Measurements from ENCODE around the gene EIF2D.
A peak's percentile ranks its signal among the peaks of the same experiment; 100 is the strongest.

Gene EIF2D

DNA sequence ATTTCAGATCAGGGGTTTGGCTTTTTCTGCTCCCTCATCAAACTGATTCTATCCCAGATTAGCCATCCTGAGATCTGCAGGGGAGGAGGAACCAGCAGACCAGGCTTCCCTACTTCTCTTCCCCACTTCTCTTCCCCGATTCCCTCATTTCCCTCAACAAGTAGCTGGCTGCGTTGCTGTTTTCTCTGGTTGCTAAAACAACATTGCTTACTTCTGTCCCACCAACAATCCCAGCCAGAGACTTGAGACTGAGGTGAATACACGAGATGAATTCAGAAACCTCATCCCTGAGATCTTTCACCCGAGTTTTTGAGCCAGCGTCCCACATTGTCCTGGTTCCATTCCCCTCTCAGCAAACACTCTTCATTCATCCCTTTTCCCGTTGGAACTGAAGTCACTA, 45.5 kb upstream of the EIF2D start:
- Mint-ChIP-seq H3K4me1 (peaks cover 55% of the 10 kb centered on the region), H3K27ac (no peak overlapping the region), H3K9me3 (no peaks in the 10 kb centered on the region), H3K36me3 (ENCODE audit: low read depth) (no peaks in the 10 kb centered on the region), H3K4me3 (peak overlapping the region; percentile 14), H3K27me3 (ENCODE audit: low read depth, poor library complexity) (peaks cover under 1% of the 10 kb centered on the region)
- no peak for TF ChIP-seq CTCF (IDR thresholded peaks at IDR 0.05)
- DNase-seq, result no peak

GRCh38 chr1:206656936-206657335, 44.7 kb upstream of the EIF2D start:
- peaks cover 51% of the 10 kb centered on the region for H3K4me1 Mint-ChIP-seq
- DNase-seq, result no peak
- no peak overlapping the region for H3K4me3 Mint-ChIP-seq
- no peaks in the 10 kb centered on the region for H3K27me3 Mint-ChIP-seq (ENCODE audit: low read depth, poor library complexity)
- no peak for TF ChIP-seq CTCF (IDR thresholded peaks at IDR 0.05)
- peaks cover 5% of the 10 kb centered on the region for H3K36me3 Mint-ChIP-seq (ENCODE audit: low read depth)
- no peaks in the 10 kb centered on the region for H3K9me3 Mint-ChIP-seq
- H3K27ac Mint-ChIP-seq, result no peak overlapping the region

DNA sequence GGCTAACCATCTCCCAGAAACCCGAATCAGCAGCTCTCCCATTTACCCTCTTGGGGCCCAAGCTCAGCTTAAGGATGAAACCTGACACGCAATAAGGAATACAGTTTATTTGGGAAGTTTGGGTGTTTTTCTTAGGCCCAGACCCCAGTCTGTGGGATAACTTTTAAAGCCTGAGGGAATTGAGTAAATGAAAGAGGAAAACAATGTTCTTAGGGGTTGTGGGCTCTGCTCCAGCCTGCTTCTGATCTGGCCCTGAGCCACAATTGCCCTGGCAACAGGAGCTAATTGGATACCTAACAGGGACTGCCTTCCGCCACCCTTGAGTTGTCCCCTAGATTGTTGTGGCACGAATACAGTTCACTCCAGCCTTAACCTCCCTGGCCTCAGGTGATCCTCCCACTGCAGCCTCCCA, 43.2 kb upstream of the EIF2D start:
- no peak for DNase-seq
- H3K4me3 Mint-ChIP-seq, result no peak overlapping the region
- peaks cover 48% of the 10 kb centered on the region for H3K4me1 Mint-ChIP-seq
- no peak for TF ChIP-seq CTCF (IDR thresholded peaks at IDR 0.05)
- peaks cover 16% of the 10 kb centered on the region for H3K36me3 Mint-ChIP-seq (ENCODE audit: low read depth)
- no peaks in the 10 kb centered on the region for H3K27me3 Mint-ChIP-seq (ENCODE audit: low read depth, poor library complexity)
- no peaks in the 10 kb centered on the region for H3K9me3 Mint-ChIP-seq
- H3K27ac Mint-ChIP-seq, result peak overlapping the region; percentile 68

- no peak for DNase-seq
- H3K27ac Mint-ChIP-seq, result peak overlapping the region; percentile 68
- H3K4me3 Mint-ChIP-seq, result no peak overlapping the region
- H3K4me1 Mint-ChIP-seq, result peaks cover 45% of the 10 kb centered on the region
- no peak for TF ChIP-seq CTCF (IDR thresholded peaks at IDR 0.05)
- H3K9me3 Mint-ChIP-seq, result no peaks in the 10 kb centered on the region
- H3K27me3 Mint-ChIP-seq (ENCODE audit: low read depth, poor library complexity), result no peaks in the 10 kb centered on the region
- H3K36me3 Mint-ChIP-seq (ENCODE audit: low read depth), result peaks cover 19% of the 10 kb centered on the region
These were observed 42.6 kb upstream of the EIF2D start for GRCh38 chr1:206654828-206655227.

DNA sequence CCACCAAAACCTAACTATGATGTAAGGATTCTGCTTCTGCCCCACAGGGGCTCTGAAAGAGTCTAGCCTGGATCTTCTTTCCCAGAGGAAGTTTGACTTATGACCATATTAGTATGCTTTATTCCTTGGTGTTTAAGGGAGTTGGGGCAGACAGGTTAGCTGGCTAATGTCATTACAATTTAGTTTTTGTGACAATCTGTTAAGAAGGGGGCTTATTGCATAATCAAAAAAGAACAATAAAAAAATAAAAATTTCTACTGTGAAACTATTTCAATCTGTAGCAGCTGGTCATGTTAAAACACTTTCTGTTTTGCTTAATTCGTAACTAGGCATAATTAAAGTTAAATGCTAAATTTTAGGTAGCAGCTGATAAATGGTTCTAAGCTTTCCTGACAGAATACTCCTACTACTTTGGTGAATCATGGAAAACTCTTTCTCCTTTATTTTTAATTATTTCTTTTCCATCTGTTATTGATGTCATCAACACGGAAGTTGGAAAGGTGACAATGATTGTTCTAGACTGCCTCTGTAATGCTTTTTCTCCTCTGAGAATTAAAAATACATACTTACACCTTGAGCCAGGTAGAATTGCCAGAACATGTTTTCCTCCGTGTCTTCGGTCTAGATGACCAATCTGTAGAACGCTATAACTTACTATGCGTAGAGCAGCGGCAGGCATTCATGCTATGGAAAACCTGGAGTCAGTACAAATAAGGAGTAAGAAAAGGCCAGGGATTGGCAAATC, 41.6 kb upstream of the EIF2D start:
- Mint-ChIP-seq H3K36me3 (ENCODE audit: low read depth) (peaks cover 27% of the 10 kb centered on the region), H3K27ac (no peak overlapping the region), H3K4me3 (no peak overlapping the region), H3K4me1 (peaks cover 35% of the 10 kb centered on the region), H3K27me3 (ENCODE audit: low read depth, poor library complexity) (no peaks in the 10 kb centered on the region), H3K9me3 (no peaks in the 10 kb centered on the region)
- TF ChIP-seq CTCF (IDR thresholded peaks at IDR 0.05), result no peak
- no peak for DNase-seq
